SK-N-MC (cell line): ENCODE data around the gene RTRAF.

Source experiments
- EZH2 ChIP-seq: fragments of 200-600 bp; sonication (generic); IDR thresholded peaks from one replicate; pipeline ENCODE4 v1.6.1; 2017; ENCODE audit warnings: antibody characterized with exemption
- POLR2AphosphoS5 ChIP-seq: IDR thresholded peaks from 2 replicates; pipeline ENCODE4 v1.6.1; 2012; ENCODE audit warnings: mild to moderate bottlenecking, low read depth, low read length, borderline replicate concordance

DNA sequence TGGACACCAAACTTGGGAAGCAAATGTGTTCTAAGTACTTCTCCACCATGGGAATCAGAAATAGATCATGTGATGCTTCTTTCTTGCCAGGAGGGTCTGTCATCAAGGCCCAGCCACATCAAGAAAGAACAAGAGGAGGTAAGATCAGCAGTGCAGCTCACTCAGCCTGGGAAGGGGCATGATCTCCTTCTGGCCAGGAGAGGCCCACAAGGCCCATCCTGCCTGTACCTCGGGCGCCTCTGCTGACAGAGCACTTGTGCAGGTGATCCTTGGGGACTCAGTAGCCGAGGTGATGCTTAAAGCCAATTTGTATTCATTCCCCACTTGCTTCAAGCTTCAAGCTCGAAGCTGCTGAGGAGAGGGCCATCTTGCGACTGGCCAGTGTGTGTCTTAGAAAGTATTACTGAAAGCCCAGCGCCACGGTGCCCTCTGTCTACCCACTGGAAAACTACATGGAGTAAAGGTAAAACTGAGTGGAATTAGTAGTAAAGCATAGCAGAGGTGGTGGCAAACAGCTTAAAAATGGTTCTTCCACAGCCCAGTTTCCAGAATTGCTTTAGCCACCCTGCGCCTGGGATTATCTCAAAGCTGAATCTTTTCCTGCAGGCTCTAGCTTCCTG is 26.2 kb downstream of the RTRAF start:
- TF ChIP-seq POLR2AphosphoS5 (no peak), EZH2 (no peak)
